ENCODE results near the gene HS3ST3A1. TPM values are rescaled to one million over a fixed set of nuclear protein-coding genes. Genes with fewer than 3 reads are reported as not detected.
A peak's percentile ranks its signal among the peaks of the same experiment; 100 is the strongest.

HS3ST3A1 gene
- total and polyA plus RNA-seq, 12 donors = 0.12 to 4.1 (median 1.6) TPM; not detected in 1

DNA sequence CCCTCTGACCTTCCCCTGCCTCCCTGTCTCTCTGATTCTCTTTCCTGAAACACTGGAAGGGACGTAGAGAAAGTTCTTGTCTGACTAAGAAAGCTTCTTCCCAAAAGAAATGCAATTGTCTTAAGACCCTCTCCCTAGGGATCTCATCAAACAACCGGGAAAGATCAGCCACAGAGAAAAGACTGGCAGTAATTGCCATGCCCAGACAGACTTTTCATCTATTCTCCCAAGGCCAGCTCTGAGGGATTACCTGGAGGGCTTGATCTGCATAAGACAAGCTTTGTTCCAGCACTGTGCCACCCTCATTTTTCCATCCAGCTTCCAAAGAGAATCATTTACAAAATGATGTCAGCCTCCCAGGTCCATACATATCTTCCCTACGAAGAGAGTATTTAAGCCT lies 38.8 kb upstream of the HS3ST3A1 start:
- H3K27ac ChIP-seq = no peak overlapping the region
- DNase-seq (no peak), ATAC-seq (no peak)
- 53 to 62% methylated on average over 3 of the region's 3 CpGs for WGBS, 2 donors
- no peak overlapping the region for H3K4me3 ChIP-seq
- H3K9me3 ChIP-seq = no peaks in the 10 kb centered on the region
- no peaks in the 10 kb centered on the region for H3K36me3 ChIP-seq
- TF ChIP-seq, protein P1, sequence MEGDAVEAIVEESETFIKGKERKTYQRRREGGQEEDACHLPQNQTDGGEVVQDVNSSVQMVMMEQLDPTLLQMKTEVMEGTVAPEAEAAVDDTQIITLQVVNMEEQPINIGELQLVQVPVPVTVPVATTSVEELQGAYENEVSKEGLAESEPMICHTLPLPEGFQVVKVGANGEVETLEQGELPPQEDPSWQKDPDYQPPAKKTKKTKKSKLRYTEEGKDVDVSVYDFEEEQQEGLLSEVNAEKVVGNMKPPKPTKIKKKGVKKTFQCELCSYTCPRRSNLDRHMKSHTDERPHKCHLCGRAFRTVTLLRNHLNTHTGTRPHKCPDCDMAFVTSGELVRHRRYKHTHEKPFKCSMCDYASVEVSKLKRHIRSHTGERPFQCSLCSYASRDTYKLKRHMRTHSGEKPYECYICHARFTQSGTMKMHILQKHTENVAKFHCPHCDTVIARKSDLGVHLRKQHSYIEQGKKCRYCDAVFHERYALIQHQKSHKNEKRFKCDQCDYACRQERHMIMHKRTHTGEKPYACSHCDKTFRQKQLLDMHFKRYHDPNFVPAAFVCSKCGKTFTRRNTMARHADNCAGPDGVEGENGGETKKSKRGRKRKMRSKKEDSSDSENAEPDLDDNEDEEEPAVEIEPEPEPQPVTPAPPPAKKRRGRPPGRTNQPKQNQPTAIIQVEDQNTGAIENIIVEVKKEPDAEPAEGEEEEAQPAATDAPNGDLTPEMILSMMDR (IDR thresholded peaks at IDR 0.05) = no peak
- intact Hi-C loops (cut with DNase I) = no loop called here
- peaks cover 0 to 11% (median 0%) of the 10 kb centered on the region in 9 donors for H3K4me1 ChIP-seq
- H3K27me3 ChIP-seq = no peaks in the 10 kb centered on the region

DNA sequence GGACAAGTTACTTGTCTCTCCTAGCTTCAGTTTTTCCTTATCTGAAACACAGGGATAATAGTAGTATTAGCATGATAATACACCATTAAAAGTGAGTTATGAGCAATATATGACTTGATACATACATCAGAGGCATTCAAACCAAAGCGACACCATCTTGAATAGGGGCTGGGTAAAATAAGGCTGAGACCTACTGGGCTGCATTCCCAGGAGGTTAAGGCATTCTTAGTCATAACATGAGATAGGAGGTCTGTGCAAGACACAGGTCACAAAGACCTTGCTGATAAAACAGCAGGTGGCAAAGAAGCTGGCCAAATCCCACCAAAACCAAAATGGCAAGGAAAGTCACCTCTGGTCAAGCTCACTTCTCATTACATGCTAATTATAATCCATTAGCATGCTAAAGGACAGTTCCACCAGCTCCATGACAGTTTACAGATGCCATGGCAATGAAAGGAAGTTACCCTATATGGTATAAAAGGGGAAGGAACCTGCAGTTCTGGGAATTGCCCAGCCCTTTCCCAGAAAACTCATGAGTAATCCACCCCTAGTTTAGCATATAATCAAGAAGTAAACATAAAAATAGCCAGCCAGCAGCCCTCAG lies 37.2 kb upstream of the HS3ST3A1 start:
- H3K27ac ChIP-seq = no peak overlapping the region
- H3K4me3 ChIP-seq = no peak overlapping the region
- 91 to 96% methylated on average over 1 of the region's 1 CpG for WGBS, 2 donors
- ATAC-seq = peak in 3 of 8 donors; percentile 25 to 64 (median 28)
- intact Hi-C loops (cut with DNase I) = no loop called here
- peak in 1 of 2 donors; percentile 16 for DNase-seq
- H3K4me1 ChIP-seq = peaks cover 0 to 11% (median 0%) of the 10 kb centered on the region in 9 donors
- no peaks in the 10 kb centered on the region for H3K27me3 ChIP-seq
- H3K36me3 ChIP-seq = no peaks in the 10 kb centered on the region
- no peaks in the 10 kb centered on the region for H3K9me3 ChIP-seq
- TF ChIP-seq, protein P1 (IDR thresholded peaks at IDR 0.05) = no peak

GRCh38 chr17:13636951-13637350 lies 35.2 kb upstream of the HS3ST3A1 start:
- 88 to 92% methylated on average over 8 of the region's 8 CpGs for WGBS, 2 donors
- Histone ChIP-seq H3K36me3 (no peaks in the 10 kb centered on the region), H3K9me3 (no peaks in the 10 kb centered on the region), H3K4me3 (no peak overlapping the region), H3K27ac (no peak overlapping the region), H3K4me1 (peaks cover 0 to 11% (median 0%) of the 10 kb centered on the region in 9 donors), H3K27me3 (no peaks in the 10 kb centered on the region)
- DNase-seq (no peak), ATAC-seq (no peak)
- intact Hi-C loops (cut with DNase I) = no loop called here
- TF ChIP-seq, protein P1 (IDR thresholded peaks at IDR 0.05) = no peak

DNA sequence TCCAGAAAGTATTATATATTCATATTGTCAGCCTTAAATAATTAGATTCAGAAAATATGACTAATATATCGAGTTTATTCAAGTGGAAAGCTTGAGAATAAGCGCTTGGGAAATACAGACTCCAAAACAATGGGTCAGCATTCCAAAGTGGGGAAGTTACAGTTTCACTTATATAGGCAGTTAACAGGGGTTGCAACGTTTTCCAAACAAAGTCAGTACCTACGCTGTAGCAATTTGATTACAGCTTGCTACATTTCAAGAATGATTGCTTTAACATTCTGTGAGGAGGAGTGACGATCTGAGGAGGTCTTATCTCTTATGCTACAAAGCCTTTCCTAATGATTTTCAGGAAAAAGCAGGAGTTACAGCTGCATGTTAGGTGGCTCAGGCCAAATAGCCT lies 34.2 kb upstream of the HS3ST3A1 start:
- no peak overlapping the region for H3K27ac ChIP-seq

More for the DNA sequence above, 34.2 kb upstream of the HS3ST3A1 start:
- no peak overlapping the region for H3K4me3 ChIP-seq
- WGBS, 2 donors = 49 to 65% methylated on average over 5 of the region's 5 CpGs
- DNase-seq (no peak), ATAC-seq (no peak)
- TF ChIP-seq, protein P1 (IDR thresholded peaks at IDR 0.05) = no peak
- H3K9me3 ChIP-seq = no peaks in the 10 kb centered on the region
- peaks cover 0 to 11% (median 0%) of the 10 kb centered on the region in 9 donors for H3K4me1 ChIP-seq
- intact Hi-C loops (cut with DNase I) = no loop called here
- no peaks in the 10 kb centered on the region for H3K27me3 ChIP-seq
- H3K36me3 ChIP-seq = no peaks in the 10 kb centered on the region

Measured in heart right ventricle (tissue), 16 donors.